Kidney capillary endothelial cell (primary cell): Measurements from ENCODE around the gene ITGBL1.

Experiments used
- DNase-seq: peaks from one replicate; pipeline ENCODE4 v3.0.0-alpha.2; 2018; ENCODE audit warnings: low spot score

ITGBL1 gene

DNA sequence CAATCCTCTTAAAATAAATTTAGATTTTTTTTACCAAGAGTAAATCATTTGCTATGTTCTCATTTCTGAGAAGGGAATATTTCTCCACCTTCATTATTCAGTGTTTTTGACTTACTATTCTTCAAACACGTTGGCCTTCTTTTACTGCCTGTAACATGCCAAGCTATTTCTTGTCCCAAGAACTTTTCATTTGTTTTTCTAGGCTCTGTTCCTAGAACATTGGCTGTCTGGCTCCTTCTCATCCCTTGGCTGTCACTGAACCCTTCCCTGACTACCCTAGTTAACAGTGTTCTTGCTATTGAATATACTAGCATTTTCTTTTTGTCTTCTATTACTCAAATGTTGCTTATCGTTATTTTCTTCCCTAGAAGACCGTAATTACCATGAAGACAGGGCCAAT lies 248.1 kb downstream of the ITGBL1 start:
- no peak for DNase-seq

DNA sequence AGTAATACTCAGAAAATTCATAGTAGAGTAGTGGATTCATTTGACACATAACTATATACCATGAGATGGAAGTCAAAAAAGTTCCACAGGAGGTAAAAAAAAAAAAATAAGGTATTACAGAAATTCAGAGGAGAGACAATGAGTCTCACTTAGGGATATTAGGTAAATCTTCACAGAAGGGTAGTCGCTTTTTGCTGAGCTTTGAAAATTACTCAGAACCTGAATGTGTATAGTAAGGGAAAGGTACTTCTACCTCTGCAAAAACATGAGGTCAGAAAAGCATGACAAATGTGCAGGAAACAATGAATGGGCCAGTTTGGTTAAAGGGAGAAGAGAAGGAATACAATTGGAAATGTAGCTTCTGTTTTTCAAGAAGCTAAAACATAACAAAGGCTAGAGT lies 250.6 kb downstream of the ITGBL1 start:
- DNase-seq = no peak

DNA sequence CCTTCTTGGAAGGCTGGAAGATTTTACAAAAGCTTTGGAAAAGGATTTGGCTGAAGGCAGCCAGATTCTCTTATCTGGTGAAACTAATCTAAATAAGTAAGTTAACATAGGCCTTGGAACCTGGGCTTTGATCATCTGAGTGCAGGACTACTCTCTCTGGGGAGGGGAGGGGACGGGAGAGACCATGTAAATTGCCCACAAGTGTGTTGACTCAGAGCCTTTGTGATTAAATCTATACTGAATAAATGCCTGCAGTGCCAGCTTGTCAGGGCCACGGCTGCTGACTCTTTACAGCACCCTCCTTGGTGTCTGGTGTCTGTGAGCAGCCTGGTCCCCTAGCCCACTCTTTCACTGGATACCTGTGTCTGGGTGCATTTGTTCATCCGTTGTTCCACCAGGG lies 251.4 kb downstream of the ITGBL1 start:
- DNase-seq = no peak

DNA sequence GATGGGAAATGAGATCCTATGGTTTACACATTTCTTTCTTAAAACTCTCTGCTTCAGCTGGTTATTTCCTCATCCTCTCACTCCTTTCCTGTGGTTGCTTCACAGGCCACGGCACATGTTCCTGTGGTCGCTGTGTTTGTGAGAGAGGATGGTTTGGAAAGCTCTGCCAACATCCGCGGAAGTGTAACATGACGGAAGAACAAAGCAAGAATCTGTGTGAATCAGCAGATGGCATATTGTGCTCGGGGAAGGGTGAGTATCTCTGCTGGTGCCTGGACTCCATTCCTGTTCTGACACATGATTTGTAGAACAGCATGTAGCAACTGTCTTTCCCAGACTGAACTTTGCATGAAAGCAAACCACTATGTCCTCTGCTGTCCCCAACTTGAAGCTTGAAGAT lies 254.2 kb downstream of the ITGBL1 start:
- DNase-seq = no peak

DNA sequence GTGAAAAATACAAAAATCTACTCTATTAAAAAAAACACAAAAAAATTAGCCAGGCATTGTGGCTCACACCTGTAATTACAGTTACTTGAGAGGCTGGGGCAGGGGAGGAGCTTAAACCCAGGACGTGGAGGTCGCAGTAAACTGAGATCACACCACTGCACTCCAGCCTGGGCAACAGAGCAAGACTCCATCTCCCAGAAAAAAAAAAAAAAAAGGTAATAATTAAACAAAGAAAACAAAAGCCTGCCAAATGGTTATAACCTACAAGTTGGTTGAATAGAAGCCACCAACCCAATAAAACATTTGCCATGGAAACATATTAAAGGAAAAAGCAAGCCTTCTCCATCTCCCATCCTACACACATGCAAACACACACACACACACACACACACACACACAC lies 255.2 kb downstream of the ITGBL1 start:
- no peak for DNase-seq

DNA sequence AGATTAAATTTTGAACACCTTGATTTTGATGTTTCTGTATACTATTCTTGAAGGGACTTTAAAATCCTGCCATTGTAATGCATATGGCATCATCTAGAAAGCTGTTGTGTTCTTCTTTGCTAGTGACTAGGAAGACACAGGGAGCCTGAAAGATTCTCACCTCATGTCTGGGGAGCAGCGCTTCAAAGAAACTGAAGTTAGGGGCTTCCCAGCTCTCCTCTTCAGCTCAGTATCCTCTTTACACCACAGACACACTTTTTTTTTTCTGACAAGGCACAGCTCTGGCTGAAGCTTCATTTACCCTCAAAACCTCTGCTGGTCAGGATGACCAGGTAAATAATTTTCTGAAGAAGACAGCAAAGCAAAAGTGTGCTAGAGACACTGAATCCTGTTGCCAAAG lies 255.6 kb downstream of the ITGBL1 start:
- DNase-seq = no peak

DNA sequence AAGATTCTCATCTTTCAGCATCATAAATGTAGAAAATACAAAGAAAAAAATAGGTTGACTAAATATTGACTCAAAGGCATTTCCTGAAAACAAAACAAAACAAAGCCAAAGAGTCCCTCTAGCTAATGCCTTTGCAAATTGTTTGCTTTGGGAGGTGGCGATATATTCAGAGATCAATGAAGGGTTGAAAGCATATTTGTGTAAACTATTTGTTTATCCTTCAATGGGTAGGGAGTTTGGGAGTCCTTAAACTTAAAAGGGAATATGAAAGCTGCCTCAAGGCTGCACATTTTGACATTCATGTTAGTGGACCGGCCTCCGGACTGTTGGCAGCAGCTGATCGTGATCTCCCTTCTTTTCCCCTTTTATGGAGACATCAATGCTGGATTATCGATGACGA lies 257.5 kb downstream of the ITGBL1 start:
- no peak for DNase-seq

DNA sequence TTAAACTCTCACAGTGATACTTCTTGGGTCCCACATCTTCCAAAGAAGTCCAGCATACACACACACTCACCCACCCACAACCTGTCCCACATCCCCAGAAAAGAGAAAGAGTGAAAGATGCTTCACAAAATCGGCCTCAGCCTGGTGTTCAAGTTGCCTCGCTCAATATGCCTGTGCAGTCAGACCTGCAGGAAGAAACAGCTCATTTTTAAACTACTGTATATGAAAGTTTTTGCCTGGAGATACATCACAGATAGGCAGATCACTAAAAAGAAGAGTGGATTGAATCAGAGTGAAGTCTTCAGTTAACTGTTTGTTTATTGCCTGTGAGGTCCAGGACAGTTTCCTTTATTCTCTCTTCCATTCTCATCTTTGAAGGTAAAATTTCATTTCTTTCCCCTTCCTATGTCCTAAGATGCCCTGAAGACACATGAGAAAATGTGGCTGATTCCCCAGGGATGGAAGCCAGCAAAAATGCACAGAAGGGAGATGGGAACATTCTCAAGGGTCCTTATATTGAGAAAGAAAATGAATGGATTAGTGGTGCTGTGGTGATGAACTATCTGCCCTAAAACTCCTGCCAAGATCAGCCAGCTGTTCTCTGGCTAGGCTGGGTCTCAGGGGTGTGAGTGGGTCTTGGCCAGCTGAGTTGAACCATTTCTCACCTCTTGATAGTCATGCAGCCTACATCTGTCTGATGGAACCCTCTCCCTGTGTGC lies 259.0 kb downstream of the ITGBL1 start:
- no peak for DNase-seq

DNA sequence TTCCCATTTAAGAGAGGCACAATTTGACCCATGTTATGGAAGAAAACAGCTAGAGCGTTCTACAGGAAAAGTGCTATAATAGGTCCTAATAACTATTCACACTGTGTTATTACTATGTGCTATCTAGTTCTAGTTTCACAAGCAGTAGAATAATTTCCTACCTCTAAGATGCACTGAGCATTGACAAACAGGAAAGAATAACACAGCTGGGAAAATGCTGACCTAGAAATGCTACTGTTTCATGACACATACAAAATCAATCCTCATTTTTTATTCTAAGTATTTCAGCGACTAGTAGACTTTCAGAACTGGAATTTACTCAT lies 259.5 kb downstream of the ITGBL1 start:
- no peak for DNase-seq

DNA sequence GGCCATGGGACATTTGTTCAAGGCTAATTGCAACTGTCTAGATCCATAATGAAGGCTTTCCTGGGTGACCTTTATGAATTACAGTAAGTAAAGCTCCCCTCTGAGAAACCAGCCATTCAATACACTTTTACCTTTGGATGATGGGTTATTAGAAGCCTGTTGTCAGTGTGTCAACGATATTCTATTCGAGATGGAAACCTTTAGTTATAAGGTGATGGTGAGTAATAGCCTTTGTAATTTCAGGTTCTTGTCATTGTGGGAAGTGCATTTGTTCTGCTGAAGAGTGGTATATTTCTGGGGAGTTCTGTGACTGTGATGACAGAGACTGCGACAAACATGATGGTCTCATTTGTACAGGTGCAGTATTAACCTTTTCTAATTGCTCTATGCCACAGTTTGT lies 261.7 kb downstream of the ITGBL1 start:
- no peak for DNase-seq

DNA sequence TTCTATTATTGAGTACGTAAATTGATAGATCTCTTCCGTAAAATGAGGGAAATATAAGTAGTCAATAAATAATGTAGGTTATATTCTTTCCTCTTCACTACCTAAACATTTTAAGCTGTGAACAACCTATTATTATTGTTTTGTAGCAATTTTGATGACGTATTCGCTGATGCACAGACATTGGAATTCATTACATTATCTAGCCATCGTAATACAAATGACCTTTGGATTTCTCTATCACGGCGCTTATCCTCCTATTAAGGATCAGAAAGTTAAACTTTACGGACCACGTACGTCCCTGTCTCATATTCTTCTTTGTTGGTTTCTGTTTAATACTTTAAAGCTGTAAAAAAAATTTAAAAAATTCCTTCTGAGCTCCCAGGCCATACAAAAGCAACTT lies 264.9 kb downstream of the ITGBL1 start:
- DNase-seq = no peak

DNA sequence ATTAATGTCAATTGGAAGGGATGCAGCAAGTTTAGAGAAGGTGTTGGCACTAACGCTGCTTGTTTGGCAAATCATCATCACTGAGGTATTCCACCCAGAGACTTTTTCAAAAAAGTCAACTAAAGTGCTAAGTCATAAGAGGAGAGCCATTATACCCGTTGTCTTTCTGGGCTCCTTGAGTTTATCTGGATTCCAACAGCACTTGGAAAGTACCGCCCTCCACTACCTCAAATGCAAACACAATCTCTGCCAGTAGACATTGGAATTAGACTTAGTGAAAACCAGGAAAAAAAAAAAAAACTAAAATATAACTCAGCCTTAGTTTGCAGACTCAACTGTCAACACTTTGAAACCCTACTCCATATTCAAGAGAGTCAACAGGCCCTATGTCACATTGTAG lies 266.0 kb downstream of the ITGBL1 start:
- no peak for DNase-seq

DNA sequence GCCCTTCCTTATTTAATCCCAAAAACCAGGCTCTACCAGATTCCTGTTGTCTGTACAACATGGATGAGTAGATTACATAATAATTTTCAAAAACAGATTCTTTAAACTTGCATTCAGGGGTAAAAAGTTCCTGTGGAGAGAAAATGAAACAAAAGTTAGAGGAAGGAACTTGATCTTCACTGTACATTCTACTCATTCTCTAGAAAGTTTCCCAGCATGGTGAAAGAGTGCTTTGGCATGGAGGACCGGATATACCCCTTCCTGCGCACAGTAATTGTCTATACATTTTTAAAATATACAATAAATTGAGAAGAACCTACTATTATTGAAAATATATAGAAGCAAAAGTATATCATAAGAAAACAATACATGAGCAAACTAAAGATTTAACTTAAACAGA lies 274.2 kb downstream of the ITGBL1 start:
- DNase-seq = no peak

DNA sequence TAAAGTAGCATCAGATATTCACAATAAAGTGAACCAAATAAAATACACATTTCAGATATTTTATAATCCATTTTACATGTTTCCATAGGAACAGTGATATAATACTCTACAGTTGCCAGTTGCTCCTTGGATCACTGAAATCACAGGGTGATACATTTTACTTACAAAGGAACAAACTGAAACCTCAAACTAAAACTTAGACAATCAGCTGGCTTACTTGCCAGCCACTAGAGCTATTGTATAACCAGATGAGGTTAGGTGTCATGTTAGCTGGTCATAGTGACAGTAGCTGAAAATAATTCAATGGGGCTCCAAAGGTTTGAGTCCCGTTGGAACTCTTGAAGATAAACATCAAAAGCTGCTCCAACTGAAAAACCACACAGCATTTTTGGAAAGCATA lies 274.6 kb downstream of the ITGBL1 start:
- DNase-seq = no peak

DNA sequence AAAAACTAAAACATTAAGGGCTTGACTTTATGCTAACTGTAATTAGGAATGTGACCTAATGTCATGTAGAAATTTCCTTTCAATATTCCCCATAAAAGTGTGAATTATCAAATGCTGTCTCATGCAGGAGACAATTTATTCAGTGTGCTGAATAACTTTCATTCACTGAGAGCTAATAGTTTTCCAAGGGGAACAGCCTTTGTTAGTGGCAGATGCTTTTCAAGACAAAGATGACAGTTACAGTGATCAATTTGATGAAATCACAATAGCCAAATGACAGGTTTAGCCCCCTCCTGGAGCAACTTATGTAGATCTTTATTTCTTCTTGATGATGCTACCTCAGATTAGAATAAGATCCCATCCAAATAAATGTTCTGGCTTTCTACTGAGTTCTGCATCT lies 275.5 kb downstream of the ITGBL1 start:
- no peak for DNase-seq

DNA sequence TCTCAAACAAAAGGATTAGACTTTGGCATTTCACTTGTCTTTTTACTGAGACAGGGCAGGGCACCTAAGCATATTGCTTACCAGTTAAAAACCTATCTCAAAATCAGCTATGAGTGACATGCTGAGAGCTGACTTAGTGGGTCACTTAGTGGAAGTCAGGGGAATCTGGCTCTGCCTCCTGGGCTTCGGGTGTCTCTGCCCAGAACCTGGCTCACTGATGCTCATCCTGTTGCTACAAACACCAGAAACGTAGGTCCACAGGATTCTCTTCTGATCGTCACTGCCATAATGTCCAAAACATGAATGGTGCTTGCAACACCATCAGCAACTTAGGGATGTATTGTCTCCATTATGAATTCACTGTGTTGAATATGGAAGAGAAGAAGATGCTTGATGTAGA lies 276.1 kb downstream of the ITGBL1 start:
- DNase-seq = no peak

DNA sequence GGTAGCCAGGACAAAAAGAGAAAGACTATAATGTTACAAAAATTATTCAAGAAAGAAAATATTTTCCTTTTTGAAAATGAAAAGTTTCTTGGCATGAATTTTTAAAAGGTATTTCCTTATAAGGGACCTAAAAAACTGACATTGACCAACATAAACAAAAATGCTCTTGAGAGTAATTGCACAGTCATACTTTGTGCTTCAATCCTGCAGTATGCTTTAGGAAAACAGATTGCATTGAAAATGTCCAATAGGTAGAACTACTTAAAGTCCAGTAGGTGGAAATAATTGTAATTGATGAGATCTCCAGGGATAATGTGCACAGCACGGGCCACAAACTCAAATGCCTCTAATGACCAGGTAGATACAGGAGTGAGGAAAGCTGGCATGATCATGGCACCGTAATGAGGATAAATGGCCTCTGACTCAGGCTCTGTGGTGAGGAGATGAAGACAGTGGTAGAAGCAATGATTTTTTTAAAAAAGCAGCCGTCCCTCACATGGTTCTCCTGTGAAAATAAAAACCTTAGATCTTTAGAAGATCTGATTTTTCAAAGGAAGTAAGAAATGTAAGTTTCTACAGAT lies 278.0 kb downstream of the ITGBL1 start:
- no peak for DNase-seq

DNA sequence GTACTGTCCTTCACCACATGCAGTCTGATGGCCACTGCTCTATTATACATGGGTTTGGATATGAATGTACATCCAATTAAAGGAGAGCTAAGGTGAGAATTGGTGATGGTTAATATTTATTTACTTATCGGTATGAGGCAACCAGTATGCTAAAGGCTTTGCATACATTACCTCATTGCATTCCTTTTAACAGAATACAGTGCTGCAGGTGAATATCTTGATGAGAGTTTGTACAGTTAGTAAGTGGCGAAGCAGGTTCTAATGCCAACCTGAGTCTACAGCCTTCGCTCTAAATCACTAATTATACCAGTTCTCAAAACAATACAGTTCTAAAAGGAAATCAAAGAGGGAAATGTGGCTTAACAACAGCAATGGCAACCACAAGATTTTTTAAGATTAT lies 284.1 kb downstream of the ITGBL1 start:
- no peak for DNase-seq

DNA sequence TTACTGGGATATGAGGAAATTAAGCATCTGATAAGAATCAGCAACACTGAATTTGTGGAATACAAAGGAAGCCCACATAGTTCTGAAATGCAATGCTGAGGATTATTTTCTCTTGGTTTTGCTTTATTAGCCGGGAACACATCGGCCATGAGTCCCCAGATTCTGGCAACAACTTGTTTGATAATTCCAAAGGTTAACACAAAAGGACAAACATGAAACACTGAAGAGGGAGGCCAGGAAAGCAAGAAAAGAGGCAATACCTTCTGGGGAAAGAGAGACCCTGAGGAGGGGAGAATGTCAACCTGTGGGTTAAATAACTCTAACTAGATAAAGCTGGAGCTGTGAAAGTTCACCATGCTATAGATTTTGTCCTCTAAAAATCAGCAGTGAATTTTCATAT lies 285.9 kb downstream of the ITGBL1 start:
- no peak for DNase-seq

DNA sequence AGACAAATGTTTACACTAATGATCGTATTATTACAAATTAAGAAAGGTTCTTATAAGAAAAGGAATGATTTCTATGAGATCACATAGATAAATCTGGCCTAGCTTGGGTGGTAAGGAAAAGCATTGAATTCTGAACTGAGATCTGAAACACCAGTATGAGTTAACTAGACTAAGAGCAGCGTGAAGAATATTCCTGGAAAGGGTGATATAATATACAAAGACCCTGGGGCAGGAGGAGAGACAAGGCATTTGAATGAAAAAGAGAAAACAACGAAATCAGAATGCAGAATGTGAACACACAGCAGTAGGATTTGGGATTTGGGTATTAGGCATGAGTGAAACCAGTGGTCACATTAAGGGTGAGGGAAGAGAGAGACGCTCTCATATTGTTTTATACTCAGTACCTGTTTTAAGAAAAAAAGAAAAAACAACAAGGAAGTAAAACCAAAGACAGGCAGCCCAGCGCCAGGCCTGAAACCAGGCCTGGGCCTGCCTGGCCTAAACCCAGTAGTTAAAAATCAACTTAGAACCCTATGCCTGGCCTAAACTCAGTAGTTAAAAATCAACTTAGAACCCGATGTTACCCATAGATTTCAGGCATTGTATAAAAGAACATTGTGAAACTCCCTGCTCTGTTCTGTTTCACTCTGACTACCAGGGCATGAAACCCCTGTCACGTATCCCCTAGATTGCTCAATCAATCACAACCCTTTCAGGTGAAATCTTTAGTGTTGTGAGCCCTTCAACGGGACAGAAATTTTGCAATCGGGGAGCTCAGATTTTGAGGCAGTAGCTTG lies 287.1 kb downstream of the ITGBL1 start:
- no peak for DNase-seq

DNA sequence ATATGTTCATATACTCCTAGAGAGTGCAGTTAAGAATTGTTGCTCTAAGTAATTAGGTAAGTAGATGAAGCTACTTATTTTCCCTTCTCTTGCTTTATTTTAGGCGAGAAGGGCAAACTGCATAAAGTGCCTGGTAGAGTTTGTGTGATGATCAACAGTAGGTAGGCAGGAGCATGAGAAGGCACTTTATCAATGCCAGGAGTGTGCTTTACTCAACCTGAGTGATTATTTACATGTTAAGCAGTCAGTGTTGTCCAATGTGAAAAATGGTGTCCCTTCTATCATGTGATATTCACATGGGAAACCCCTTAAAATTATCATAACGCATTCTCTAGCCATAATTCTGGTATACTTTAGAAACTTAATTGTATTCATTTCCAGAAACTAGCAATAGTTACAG lies 294.0 kb downstream of the ITGBL1 start:
- DNase-seq = no peak

DNA sequence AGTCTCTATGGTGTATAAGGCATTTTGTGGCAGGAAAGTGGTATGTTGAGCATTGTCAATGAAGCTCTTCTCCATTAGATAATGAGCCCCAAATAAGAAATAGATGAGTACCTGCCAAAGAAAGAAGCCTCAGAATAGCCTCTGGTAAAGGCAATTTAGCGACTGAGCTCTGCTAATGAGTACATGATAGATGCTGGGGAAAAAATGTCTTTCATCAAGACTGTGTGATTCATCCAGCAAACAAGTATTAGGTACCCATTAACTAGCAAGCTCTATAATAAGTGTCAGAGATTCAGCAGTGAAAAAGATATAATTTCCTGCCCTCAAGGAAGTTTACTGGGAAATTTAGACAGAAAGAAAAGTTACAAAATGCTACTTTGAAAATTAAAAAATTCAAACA lies 294.6 kb downstream of the ITGBL1 start:
- DNase-seq = no peak

DNA sequence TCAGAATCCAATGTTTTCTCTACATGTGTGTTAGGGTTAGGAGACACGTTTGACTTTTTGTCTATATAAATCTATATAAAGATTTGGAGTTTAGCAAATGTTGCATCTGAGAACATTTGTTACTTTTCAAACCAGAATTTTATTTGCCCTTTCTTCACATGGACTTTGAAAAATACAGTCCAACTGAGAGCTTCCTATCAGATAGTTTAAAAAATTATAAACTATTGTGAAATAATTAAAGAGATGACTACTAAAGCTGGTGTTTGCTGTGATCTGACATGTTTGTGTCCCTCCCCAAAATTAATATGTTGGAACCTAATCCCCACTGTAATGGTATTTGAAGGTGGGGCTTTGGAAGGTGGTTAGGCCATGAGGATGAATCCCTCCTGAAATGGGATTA lies 297.1 kb downstream of the ITGBL1 start:
- no peak for DNase-seq

DNA sequence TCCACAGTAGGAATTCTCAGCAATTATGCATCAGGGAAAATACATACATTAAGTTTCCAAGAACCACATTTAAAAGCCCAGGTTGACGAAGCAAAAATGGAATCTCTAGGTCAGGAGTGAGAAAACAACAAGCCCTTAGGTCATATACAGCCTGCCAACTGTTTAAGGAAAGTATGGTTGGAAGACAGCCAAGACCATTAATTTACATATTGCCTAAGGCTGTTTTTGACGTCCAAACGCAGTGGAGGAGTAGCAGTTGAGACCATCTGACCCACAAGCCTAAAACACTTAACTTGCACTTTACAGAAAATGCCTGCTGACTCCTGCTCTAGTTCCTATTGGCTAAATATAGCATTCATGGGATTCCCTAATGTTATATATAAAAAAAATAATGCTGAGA lies 299.0 kb downstream of the ITGBL1 start:
- no peak for DNase-seq
